Retinal pigment epithelial cell (primary cell): ENCODE measurements around the gene ATG2B.

Source experiments
- DNase-seq: peaks from one replicate; pipeline ENCODE4 v3.0.0-alpha.2; 2010; ENCODE audit warnings: low read depth
- H3K4me3 ChIP-seq: 2 replicates; pipeline ENCODE4 v1.5.1; 2011; ENCODE audit warnings: mild to moderate bottlenecking, low read length, control low read depth, moderate library complexity
- CTCF ChIP-seq: conservative IDR thresholded peaks from 2 replicates; pipeline ENCODE4 v1.5.1; 2011; ENCODE audit warnings: low read depth, low read length, control low read depth, inconsistent platforms

ATG2B gene

GRCh38 chr14:96284008-96284407, 79.1 kb downstream of the ATG2B start:
- no peak for DNase-seq
- TF ChIP-seq CTCF = no peak
- H3K4me3 ChIP-seq = no peak overlapping the region

- no peak overlapping the region for H3K4me3 ChIP-seq
- TF ChIP-seq CTCF = no peak
- no peak for DNase-seq
These were observed 81.7 kb downstream of the ATG2B start for GRCh38 chr14:96281486-96281885.

GRCh38 chr14:96280104-96280503, 83.0 kb downstream of the ATG2B start:
- peak; percentile 75 for DNase-seq
- TF ChIP-seq CTCF = peak; percentile 46
- no peak overlapping the region for H3K4me3 ChIP-seq

GRCh38 chr14:96279564-96279963, 83.6 kb downstream of the ATG2B start:
- no peak overlapping the region for H3K4me3 ChIP-seq
- TF ChIP-seq CTCF = no peak
- peak; percentile 61 for DNase-seq

GRCh38 chr14:96277890-96278289, 85.3 kb downstream of the ATG2B start:
- TF ChIP-seq CTCF = no peak
- DNase-seq = no peak
- no peak overlapping the region for H3K4me3 ChIP-seq

GRCh38 chr14:96275177-96276112, 87.7 kb downstream of the ATG2B start:
- no peak overlapping the region for H3K4me3 ChIP-seq
- no peak for DNase-seq
- peak; percentile 96 for TF ChIP-seq CTCF

GRCh38 chr14:96274543-96274942, 88.6 kb downstream of the ATG2B start:
- no peak overlapping the region for H3K4me3 ChIP-seq
- no peak for TF ChIP-seq CTCF
- DNase-seq = no peak
